SK-N-SH treated with all-trans-retinoic acid at 6 μM for 48 hours (cell line): ENCODE data around the gene GRK1.

Experiments used
- ATAC-seq: fragments of 200-7000 bp; cut with Tn5 transposase; 3 replicates; pipeline ENCODE4 v1.9.1; 2020; ENCODE audit warnings: mild to moderate bottlenecking, moderate library complexity
- ARNTL ChIP-seq: fragments of 450-650 bp; formaldehyde crosslinking; IDR thresholded peaks from 2 replicates; pipeline ENCODE4 v1.5.0; 2020; ENCODE audit warnings: low read depth, mild to moderate bottlenecking, moderate library complexity, borderline replicate concordance
- BACH2 ChIP-seq: fragments of 250-450 bp; sonication (Bioruptor Pico); IDR thresholded peaks from 2 replicates; pipeline ENCODE4 v1.9.0; 2021; ENCODE audit warnings: mild to moderate bottlenecking, borderline replicate concordance
- CREB5 ChIP-seq: fragments of 250-450 bp; sonication (Bioruptor Pico); IDR thresholded peaks from 2 replicates; pipeline ENCODE4 v1.5.1; 2020; ENCODE audit warnings: low read depth, mild to moderate bottlenecking, moderate library complexity
- CSDC2 ChIP-seq: fragments of 250-450 bp; sonication (Bioruptor Pico); IDR thresholded peaks from 2 replicates; pipeline ENCODE4 v1.5.0; 2020; ENCODE audit warnings: mild to moderate bottlenecking, moderate library complexity
- CSRNP3 ChIP-seq: fragments of 250-450 bp; sonication (Bioruptor Pico); IDR thresholded peaks from 2 replicates; pipeline ENCODE4 v1.5.1; 2021; ENCODE audit warnings: mild to moderate bottlenecking, moderate library complexity
- ESRRG ChIP-seq: fragments of 250-450 bp; sonication (Bioruptor Pico); IDR thresholded peaks from 2 replicates; pipeline ENCODE4 v1.6.1; 2021; ENCODE audit warnings: mild to moderate bottlenecking
- GLIS3 ChIP-seq: fragments of 250-450 bp; sonication (Bioruptor Pico); IDR thresholded peaks from 2 replicates; pipeline ENCODE4 v1.5.0; 2020; ENCODE audit warnings: mild to moderate bottlenecking, moderate library complexity
- ISL1 ChIP-seq: fragments of 250-450 bp; sonication (Bioruptor Pico); IDR thresholded peaks from 2 replicates; pipeline ENCODE4 v2.1.2; 2022; ENCODE audit warnings: mild to moderate bottlenecking, moderate library complexity
- OSR1 ChIP-seq: fragments of 250-450 bp; sonication (Bioruptor Pico); IDR thresholded peaks from 2 replicates; pipeline ENCODE4 v1.8.0; 2022; ENCODE audit warnings: moderate library complexity, mild to moderate bottlenecking, inconsistent platforms
- PATZ1 ChIP-seq: fragments of 250-450 bp; sonication (Bioruptor Pico); IDR thresholded peaks from 2 replicates; pipeline ENCODE4 v1.8.0; 2020; ENCODE audit warnings: mild to moderate bottlenecking, moderate library complexity, borderline replicate concordance
- POU6F1 ChIP-seq: fragments of 250-450 bp; sonication (Bioruptor Pico); IDR thresholded peaks from 2 replicates; pipeline ENCODE4 v1.8.0; 2021; ENCODE audit warnings: low read depth, mild to moderate bottlenecking, moderate library complexity, borderline replicate concordance
- PPARA ChIP-seq: fragments of 250-450 bp; sonication (Bioruptor Pico); IDR thresholded peaks from 2 replicates; pipeline ENCODE4 v1.5.0; 2020; ENCODE audit warnings: mild to moderate bottlenecking, borderline replicate concordance
- RARB ChIP-seq: fragments of 250-450 bp; sonication (Bioruptor Pico); IDR thresholded peaks from 2 replicates; pipeline ENCODE4 v1.8.0; 2021; ENCODE audit warnings: mild to moderate bottlenecking, moderate library complexity
- SNAI2 ChIP-seq: fragments of 250-450 bp; sonication (Bioruptor Pico); IDR thresholded peaks from 2 replicates; pipeline ENCODE4 v1.5.0; 2020; ENCODE audit warnings: mild to moderate bottlenecking, moderate library complexity
- TCF4 ChIP-seq: fragments of 250-450 bp; sonication (Bioruptor Pico); IDR thresholded peaks from 2 replicates; pipeline ENCODE4 v1.8.0; 2021; ENCODE audit warnings: mild to moderate bottlenecking, moderate library complexity, borderline replicate concordance
- TOX ChIP-seq: fragments of 250-450 bp; sonication (Bioruptor Pico); IDR thresholded peaks from 2 replicates; pipeline ENCODE4 v1.8.0; 2021; ENCODE audit warnings: mild to moderate bottlenecking, moderate library complexity, borderline replicate concordance
- TSHZ2 ChIP-seq: fragments of 250-450 bp; sonication (Bioruptor Pico); IDR thresholded peaks from 2 replicates; pipeline ENCODE4 v1.5.0; 2020; ENCODE audit warnings: mild to moderate bottlenecking, moderate library complexity
- ZC3H10 ChIP-seq: fragments of 250-450 bp; sonication (Bioruptor Pico); IDR thresholded peaks from 2 replicates; pipeline ENCODE4 v1.5.1; 2021; ENCODE audit warnings: mild to moderate bottlenecking, moderate library complexity
- ZFP3 ChIP-seq: fragments of 250-450 bp; sonication (Bioruptor Pico); IDR thresholded peaks from 2 replicates; pipeline ENCODE4 v1.5.0; 2020; ENCODE audit warnings: mild to moderate bottlenecking, moderate library complexity
- ZFP30 ChIP-seq: fragments of 450-650 bp; formaldehyde crosslinking; IDR thresholded peaks from 2 replicates; pipeline ENCODE4 v1.5.0; 2022; ENCODE audit warnings: mild to moderate bottlenecking, moderate library complexity
- ZNF565 ChIP-seq: fragments of 450-650 bp; formaldehyde crosslinking; conservative IDR thresholded peaks from 2 replicates; pipeline ENCODE4 v1.5.0; 2020; ENCODE audit warnings: low read depth, mild to moderate bottlenecking, moderate library complexity
- ZNF70 ChIP-seq: fragments of 450-650 bp; formaldehyde crosslinking; IDR thresholded peaks from 2 replicates; pipeline ENCODE4 v1.5.0; 2020; ENCODE audit warnings: mild to moderate bottlenecking, moderate library complexity
- ZNF8 ChIP-seq: fragments of 450-650 bp; formaldehyde crosslinking; IDR thresholded peaks from 2 replicates; pipeline ENCODE4 v1.5.0; 2020; ENCODE audit warnings: mild to moderate bottlenecking, moderate library complexity

GRK1 gene

GRCh38 chr13:113766035-113766800 is 99.2 kb downstream of the GRK1 start:
- no peak for TF ChIP-seq GLIS3 (CRISPR knock-in tag)
- no peak for TF ChIP-seq PPARA
- no peak for TF ChIP-seq ZNF8
- TF ChIP-seq ARNTL (CRISPR knock-in tag), result no peak
- TF ChIP-seq POU6F1 (CRISPR knock-in tag), result no peak
- no peak for TF ChIP-seq PATZ1
- TF ChIP-seq CREB5 (CRISPR knock-in tag), result no peak
- no peak for TF ChIP-seq BACH2 (CRISPR knock-in tag)
- no peak for TF ChIP-seq ESRRG (CRISPR knock-in tag)
- no peak for TF ChIP-seq ZFP3 (CRISPR knock-in tag)
- no peak for TF ChIP-seq RARB (CRISPR knock-in tag)
- no peak for TF ChIP-seq ZNF565
- TF ChIP-seq TCF4 (CRISPR knock-in tag), result no peak
- TF ChIP-seq ZC3H10 (CRISPR knock-in tag), result no peak
- no peak for TF ChIP-seq ZNF70 (CRISPR knock-in tag)
- TF ChIP-seq CSRNP3 (CRISPR knock-in tag), result no peak
- no peak for TF ChIP-seq TSHZ2 (CRISPR knock-in tag)
- no peak for TF ChIP-seq TOX (CRISPR knock-in tag)
- TF ChIP-seq ISL1, result no peak
- no peak for TF ChIP-seq OSR1
- no peak for ATAC-seq

GRCh38 chr13:113767366-113767765 is 100.3 kb downstream of the GRK1 start:
- no peak for ATAC-seq
- TF ChIP-seq TOX (CRISPR knock-in tag) (no peak), PATZ1 (no peak), POU6F1 (CRISPR knock-in tag) (no peak), PPARA (no peak), RARB (CRISPR knock-in tag) (no peak), ARNTL (CRISPR knock-in tag) (no peak), ISL1 (no peak), ESRRG (CRISPR knock-in tag) (no peak), ZNF8 (no peak), SNAI2 (CRISPR knock-in tag) (no peak), CSRNP3 (CRISPR knock-in tag) (no peak), ZFP30 (CRISPR knock-in tag) (no peak), ZFP3 (CRISPR knock-in tag) (no peak), CSDC2 (CRISPR knock-in tag) (no peak), BACH2 (CRISPR knock-in tag) (no peak), ZNF565 (no peak)
